Measurements from ENCODE around the gene VAMP2.

The VAMP2 gene

GRCh38 chr17:8141741-8142140 lies 21.0 kb downstream of the VAMP2 start:
- DNase-seq: no peak

DNA sequence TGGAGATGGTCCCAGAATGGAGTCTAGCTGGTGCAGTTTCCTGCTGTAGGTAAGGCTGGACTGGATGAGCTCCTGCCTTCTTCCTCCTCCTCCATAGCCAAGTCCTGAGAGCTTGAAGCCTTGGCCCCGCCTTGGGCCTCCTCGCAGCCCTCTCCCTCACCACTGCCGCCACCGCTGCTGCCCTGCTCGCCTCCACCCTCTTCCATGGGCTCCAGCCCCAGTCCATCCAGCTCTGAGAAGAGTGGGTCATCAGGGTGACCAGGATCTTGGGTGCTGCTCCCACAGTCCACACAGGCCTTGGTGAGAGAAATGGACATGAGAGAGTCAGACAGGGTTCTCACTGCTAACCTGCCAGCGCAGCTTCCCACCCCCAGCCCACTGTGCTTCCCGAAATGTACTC lies 21.7 kb downstream of the VAMP2 start:
- DNase-seq: no peak

- no peak for DNase-seq
Observed at GRCh38 chr17:8140065-8141029, 22.4 kb downstream of the VAMP2 start.

GRCh38 chr17:8138672-8139371 lies 23.9 kb downstream of the VAMP2 start:
- peak; percentile 93 for DNase-seq

GRCh38 chr17:8138374-8138671 lies 24.4 kb downstream of the VAMP2 start:
- no peak for DNase-seq

GRCh38 chr17:8137645-8138373 lies 24.9 kb downstream of the VAMP2 start:
- no peak for DNase-seq

DNA sequence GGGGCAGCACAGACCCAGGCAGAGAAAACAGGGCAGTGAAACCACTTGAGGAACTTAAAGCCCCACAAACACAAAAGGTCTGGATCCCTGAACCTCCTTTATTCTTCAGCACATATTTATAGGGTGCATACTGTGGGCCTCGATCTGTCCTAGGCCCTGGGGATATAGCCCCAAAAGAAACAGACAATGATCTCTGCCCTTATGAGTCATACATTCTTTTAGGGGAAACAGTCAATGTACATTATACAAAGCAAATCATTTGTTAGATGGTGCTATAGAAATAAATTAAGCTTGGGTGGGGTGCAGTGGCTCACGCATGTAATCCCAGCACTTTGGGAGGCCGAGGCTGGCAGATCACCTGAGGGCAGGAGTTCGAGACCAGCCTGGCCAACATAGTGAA lies 28.8 kb downstream of the VAMP2 start:
- no peak for DNase-seq

DNA sequence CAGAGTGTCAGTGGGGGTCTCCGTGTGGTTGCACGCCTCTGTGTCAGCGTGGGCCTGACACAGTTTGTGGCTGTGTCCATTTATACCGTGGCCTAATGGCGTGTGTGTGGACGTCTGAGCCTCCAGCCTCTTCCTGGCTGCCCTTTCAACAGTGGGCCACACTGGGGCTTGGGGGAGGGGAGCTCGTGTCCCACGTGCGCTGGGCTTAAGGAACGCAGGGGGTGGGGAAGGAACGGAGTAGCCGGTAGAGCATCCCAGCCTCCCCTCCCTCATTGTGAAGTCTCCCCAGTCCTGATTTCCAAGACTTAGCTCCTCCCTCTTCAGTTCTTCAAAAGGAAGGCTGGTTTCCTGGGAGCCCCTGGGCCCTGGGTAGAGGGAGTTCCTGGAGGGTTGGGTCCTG lies 29.3 kb downstream of the VAMP2 start:
- no peak for DNase-seq

DNA sequence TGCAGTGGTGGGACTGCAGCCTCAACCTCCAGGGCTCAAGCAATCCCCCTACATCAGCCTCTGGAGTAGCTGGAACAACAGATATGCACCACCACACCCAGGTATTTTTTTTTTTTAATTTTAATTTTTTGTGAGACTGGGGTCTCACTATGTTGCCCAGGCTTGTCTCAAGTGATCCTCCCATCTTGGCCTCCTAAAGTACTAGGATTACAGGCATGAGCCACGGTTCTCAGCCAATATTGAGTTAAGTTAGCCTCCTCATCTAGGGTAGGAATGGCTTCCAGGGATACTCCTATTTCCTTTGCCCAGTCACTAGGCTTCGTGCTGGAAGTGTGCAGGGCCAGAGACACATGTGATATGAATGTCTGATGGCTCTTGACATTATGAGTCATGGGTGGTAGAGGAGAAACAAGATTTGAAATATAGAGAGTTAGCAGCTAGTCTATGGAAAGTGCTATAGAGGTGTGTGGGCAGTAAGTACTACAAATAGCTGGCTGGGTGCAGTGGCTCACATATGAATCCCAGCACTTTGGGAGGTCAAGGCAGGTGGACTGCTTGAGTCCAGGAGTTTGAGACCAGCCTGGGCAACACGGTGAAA lies 30.8 kb downstream of the VAMP2 start:
- DNase-seq: no peak

DNA sequence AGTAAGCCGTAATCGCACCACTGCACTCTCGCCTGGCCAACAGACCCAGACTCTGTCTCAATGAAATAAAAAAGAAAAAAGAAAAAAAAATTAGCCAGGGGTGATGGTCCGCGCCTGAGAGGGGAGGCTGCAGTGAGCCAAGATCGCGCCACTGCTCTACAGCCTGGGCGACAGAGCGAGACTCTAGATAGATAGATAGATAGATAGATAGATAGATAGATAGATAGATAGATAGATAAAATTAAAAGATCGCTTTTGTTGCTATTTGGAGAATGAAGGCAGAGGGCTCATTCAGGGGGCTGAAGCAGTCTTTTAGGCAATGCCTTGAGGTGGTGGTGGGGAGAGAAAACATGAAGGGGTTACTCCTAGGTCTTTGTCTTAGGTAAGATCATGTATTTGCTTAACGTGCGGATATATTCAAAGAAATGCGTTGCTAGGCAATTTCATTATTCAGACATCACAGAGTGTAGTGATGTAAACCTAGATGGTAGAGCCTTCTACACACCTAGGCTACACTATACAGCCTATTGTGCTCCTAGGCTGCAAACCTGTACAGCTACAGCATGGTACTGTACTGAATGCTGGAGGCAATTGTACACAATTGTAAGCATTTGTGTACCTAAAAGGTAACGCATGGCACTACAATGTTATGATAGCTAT lies 34.5 kb downstream of the VAMP2 start:
- DNase-seq: no peak

DNA sequence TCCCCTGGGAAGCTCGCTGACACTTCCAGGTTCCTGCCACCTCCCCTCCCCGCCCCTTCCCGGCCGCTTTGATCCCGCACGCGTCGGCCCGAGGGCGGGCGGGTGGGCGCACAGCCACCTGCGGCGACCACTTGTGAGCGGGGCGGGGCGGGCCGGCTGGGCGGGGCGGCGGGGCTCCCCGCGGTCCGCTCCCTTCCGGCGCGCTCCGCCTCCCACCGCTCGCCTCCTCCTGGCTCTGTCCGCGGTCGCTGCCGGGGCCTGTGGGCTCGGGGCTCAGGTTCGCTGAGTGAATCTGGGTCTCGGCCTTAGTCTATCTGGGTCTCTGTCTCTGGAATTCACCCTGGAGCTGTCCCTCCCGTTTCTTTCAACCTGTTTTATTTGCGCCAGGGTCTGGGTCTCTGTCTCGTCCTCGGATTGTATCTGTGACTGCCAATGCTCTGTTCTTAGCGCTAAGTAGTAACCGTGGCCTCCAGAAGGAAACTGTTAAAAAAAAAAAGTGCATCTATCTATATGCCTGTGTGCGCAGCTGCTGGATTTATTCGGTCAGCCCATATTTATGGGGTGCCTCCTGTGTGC lies 36.2 kb downstream of the VAMP2 start:
- DNase-seq: peak; percentile 38

DNA sequence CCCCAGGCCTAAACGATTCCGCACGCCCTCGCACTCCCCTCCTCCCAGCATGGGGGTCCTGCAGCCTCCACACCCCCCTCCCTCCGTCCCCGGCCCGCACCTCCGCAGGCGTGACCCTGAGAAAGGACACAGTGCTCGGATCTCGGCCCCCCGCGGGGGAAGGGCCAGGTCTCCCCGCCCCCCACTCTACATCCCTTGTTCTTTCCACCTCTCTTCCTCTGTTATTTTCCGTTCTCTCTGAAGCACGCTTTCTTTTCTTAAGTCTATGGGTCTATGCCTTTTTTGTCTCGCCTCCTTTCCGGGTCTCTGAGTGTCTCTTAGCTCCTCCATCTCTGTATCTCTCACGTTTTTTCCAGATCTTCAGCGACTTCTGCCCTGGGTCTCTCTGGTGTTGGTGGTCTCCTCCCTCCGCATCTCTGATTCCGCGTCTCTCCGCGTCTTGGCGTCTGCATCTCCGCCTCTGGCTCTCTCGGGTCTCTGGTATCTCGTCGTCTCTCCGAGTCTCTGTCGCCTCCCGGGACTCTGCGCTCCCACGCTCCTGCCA lies 36.7 kb downstream of the VAMP2 start:
- DNase-seq: no peak

DNA sequence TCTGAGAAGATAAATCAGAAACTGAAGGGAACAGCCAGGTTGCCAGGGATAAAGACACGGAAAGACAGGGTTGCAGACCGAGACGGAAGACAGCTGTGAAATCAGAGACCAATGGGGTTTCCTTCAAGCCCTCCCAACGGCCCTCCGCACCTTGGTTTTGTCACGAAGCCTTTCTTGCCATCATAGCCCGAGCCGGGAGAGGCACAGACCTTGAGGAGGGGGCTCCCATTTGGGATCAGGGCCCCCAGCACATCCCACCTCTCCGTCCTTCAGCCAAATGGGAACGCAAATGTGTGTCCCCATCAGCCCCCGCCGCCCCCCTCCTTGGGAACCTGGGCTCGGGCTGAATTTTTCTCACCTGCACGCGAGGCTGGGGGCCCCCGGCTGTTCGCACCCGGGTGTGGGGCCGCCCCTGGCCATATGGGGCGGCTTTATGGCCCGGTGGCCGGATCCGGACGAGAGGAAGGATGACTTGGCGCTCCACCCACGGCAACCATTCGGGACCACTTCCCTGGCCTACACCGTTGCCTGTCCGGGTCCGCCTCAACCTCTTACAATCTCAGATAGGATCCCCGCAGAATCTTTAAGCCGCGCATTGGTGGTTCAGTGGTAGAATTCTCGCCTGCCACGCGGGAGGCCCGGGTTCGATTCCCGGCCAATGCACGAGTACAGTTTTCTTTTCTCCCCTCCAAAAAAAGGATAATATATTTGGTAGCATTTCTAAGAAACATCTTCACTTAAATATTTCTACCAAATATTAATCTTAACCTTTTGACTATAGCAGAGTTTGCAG lies 37.4 kb downstream of the VAMP2 start:
- DNase-seq: peak; percentile 75

DNA sequence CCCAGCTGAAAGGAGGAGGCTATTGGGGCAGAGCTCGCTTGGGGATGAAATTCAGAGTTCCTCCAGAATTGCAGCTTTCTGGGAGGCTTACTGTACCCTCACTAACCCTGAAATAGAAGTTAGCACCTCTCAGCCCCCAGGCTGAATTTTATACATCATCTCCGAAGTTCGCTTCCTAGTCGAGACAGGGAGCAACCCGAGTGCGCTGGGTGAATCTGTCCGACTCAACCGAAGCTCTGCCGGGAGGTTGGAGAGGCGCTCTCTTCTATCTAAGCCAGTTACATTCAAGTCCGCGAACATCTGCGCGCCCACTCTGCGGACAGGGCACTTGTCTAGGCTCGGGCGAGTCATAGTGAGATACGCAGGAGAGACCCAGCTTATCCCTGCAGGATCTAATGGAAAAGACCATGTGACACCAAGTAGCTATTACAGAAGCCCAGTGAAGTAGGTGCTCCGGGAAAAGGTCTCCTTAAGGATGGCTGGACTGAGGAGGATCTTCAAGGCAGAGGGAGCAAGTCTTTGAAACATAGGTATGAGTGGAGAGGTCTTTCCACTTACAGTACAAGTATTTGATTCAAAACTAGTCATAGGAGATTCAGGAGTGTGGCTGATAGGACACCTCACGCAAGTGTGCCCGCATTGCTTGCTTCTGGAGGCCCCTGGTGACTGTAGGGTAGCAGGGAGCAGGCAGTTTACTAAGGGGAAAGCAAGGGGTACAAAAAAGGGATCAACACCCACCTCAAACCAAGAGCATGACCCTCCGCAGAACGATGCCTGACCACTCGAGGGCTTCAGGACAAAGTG lies 38.2 kb downstream of the VAMP2 start:
- DNase-seq: peak; percentile 17

- no peak for DNase-seq
Observed at GRCh38 chr17:8123695-8124349, 38.9 kb downstream of the VAMP2 start, which contains the start of gene HES7. HES7 (minus strand) TSS chr17:8124106; CDS start chr17:8124084, 22 bp downstream.

GRCh38 chr17:8122924-8123694 lies 39.6 kb downstream of the VAMP2 start:
- peak; percentile 31 for DNase-seq

- peak; percentile 6 for DNase-seq
Observed at GRCh38 chr17:8122422-8122923, 40.3 kb downstream of the VAMP2 start.

DNA sequence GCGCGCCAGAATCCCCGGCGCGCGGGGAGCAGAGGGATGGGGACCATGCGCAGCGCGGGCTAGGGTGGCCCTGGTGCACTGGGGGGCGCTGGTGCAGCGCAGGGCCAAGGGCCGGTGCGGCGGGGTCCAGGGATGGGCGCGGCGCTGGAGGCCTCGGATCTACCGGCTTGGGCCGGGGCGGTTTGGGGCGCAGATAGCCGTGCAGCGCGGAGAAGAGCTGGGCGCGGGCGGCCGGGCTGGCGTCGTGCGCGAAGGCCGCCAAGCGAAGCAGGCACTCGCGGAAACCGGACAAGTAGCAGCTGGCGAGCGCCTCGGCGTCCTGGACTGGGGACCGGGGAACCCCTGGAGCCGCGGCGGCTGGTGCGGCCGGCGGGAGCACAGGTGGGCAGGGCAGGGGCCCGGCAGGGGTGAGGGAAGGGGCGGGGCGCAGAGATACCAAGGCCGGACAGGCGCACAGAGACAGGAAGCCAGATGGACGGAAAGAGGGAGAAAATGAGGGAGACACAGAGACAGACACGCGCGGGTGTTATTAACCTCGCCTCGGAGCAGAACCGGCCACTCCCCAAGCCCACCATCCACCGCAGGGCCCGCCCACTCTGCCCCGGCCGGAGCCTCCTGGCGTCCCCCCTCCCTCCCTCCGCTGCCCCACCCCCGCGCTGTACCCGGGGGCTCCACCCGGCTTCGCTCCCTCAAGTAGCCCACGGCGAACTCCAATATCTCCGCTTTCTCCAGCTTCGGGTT lies 40.9 kb downstream of the VAMP2 start:
- peak; percentile 31 for DNase-seq

Measured in stimulated activated naive CD4-positive, alpha-beta T cell treated with Interleukin-2 at 50 U/mL for 16 hours (primary cell).